HepG2 (cell line): ENCODE data around the gene C2orf74. TPM values are rescaled to one million over a fixed set of nuclear protein-coding genes. Genes with fewer than 3 reads are reported as not detected.

Experiments
- HOXD1 ChIP-seq: sonication (generic); formaldehyde crosslinking; IDR thresholded peaks from 2 replicates; pipeline ENCODE4 v1.5.0; 2020; ENCODE audit warnings: missing genetic modification reagents
- KDM1A ChIP-seq: IDR thresholded peaks from 2 replicates; pipeline ENCODE4 v1.6.1; 2016; ENCODE audit warnings: missing compliant biosample characterization
- MAZ ChIP-seq, 2 experiments: sonication (generic) in 1 of 2; formaldehyde crosslinking in 1 of 2; IDR thresholded peaks; 2 replicates each; pipeline versions ENCODE4 v1.5.0 to v1.6.1; 2012 to 2020; ENCODE audit warnings: low read depth in 2 of 2, mild to moderate bottlenecking in 2 of 2, borderline replicate concordance in 1 of 2, improper control_type of control experiment in 1 of 2, low read length in 1 of 2, missing genetic modification reagents in 1 of 2, moderate library complexity in 1 of 2
- MEIS2 ChIP-seq: sonication (generic); formaldehyde crosslinking; IDR thresholded peaks from 2 replicates; pipeline ENCODE4 v1.9.0; 2021; ENCODE audit warnings: mild to moderate bottlenecking, missing genetic modification reagents
- MTF2 ChIP-seq: sonication (generic); formaldehyde crosslinking; IDR thresholded peaks from 2 replicates; pipeline ENCODE4 v1.5.0; 2020; ENCODE audit warnings: missing genetic modification reagents, borderline replicate concordance
- NAIF1 ChIP-seq: sonication (generic); formaldehyde crosslinking; IDR thresholded peaks from 2 replicates; pipeline ENCODE4 v1.5.0; 2020; ENCODE audit warnings: mild to moderate bottlenecking, missing genetic modification reagents, borderline replicate concordance
- RELA ChIP-seq: sonication (generic); formaldehyde crosslinking; IDR thresholded peaks from 2 replicates; pipeline ENCODE4 v1.4.0; 2020; ENCODE audit warnings: missing genetic modification reagents
- SMC3 ChIP-seq: IDR thresholded peaks from 2 replicates; pipeline ENCODE4 v1.6.1; 2011; ENCODE audit warnings: low read length, improper control_type of control experiment
- SP1 ChIP-seq, 2 experiments: fragments of 450-650 bp in 1 of 2; sonication (generic) in 1 of 2; formaldehyde crosslinking in 1 of 2; IDR thresholded peaks; 2 replicates each; pipeline versions ENCODE4 v1.4.0 to v1.6.1; 2016 to 2020; ENCODE audit warnings: missing genetic modification reagents in 1 of 2
- TCF12 ChIP-seq, 2 experiments: fragments of 450-650 bp in 1 of 2; sonication (generic) in 1 of 2; formaldehyde crosslinking in 1 of 2; IDR thresholded peaks; 2 replicates each; pipeline versions ENCODE4 v1.6.1 to v1.8.0; 2017 to 2022; ENCODE audit warnings: antibody characterized with exemption in 1 of 2, mild to moderate bottlenecking in 1 of 2, missing genetic modification reagents in 1 of 2, moderate library complexity in 1 of 2
- TMF1 ChIP-seq: sonication (generic); formaldehyde crosslinking; IDR thresholded peaks from 2 replicates; pipeline ENCODE4 v1.8.1; 2022; ENCODE audit warnings: low read depth, missing genetic modification reagents
- TP53 ChIP-seq: sonication (generic); formaldehyde crosslinking; conservative IDR thresholded peaks from 2 replicates; pipeline ENCODE4 v1.4.0; 2020; ENCODE audit warnings: missing genetic modification reagents
- ZBTB7A ChIP-seq: sonication (generic); formaldehyde crosslinking; IDR thresholded peaks from 2 replicates; pipeline ENCODE4 v1.8.0; 2022; ENCODE audit warnings: mild to moderate bottlenecking, missing genetic modification reagents
- ZBTB8A ChIP-seq: sonication (generic); formaldehyde crosslinking; IDR thresholded peaks from 2 replicates; pipeline ENCODE4 v1.4.0; 2020; ENCODE audit warnings: mild to moderate bottlenecking, low read depth, missing genetic modification reagents, borderline replicate concordance
- ZFP82 ChIP-seq: sonication (generic); formaldehyde crosslinking; IDR thresholded peaks from 2 replicates; pipeline ENCODE4 v1.5.1; 2020; ENCODE audit warnings: mild to moderate bottlenecking, missing genetic modification reagents, borderline replicate concordance
- ZNF225 ChIP-seq: sonication (generic); formaldehyde crosslinking; IDR thresholded peaks from 2 replicates; pipeline ENCODE4 v1.4.0; 2020; ENCODE audit warnings: mild to moderate bottlenecking, missing genetic modification reagents
- ZNF282 ChIP-seq: fragments of 450-650 bp; IDR thresholded peaks from 2 replicates; pipeline ENCODE4 v1.6.1; 2018; ENCODE audit not compliant: partially characterized antibody
- ZNF337 ChIP-seq: sonication (generic); formaldehyde crosslinking; IDR thresholded peaks from 2 replicates; pipeline ENCODE4 v1.5.1; 2020; ENCODE audit warnings: missing genetic modification reagents, low read depth, mild to moderate bottlenecking, borderline replicate concordance
- ZNF558 ChIP-seq: sonication (generic); formaldehyde crosslinking; IDR thresholded peaks from 2 replicates; pipeline ENCODE4 v1.9.0; 2022; ENCODE audit warnings: mild to moderate bottlenecking, missing genetic modification reagents, borderline replicate concordance
- ZNF816 ChIP-seq: sonication (generic); formaldehyde crosslinking; IDR thresholded peaks from 2 replicates; pipeline ENCODE4 v1.8.0; 2022; ENCODE audit warnings: missing genetic modification reagents, mild to moderate bottlenecking, borderline replicate concordance
- ZNF850 ChIP-seq: sonication (generic); formaldehyde crosslinking; conservative IDR thresholded peaks from 2 replicates; pipeline ENCODE4 v1.9.0; 2021; ENCODE audit warnings: mild to moderate bottlenecking, missing genetic modification reagents
- polyA plus RNA-seq, 8 experiments: library from polyadenylated mRNA; depleted of rRNA in 3 of 8; stranded (reverse) in 7 of 8; unstranded in 1 of 8; fragments of >200 nt; fragmentation: Illumina TruSeq in 4 of 8; extraction: Trizol in 4 of 8; gene quantifications; 2 replicates each; pipeline versions ENCODE4 v1.2.1 to v1.2.3, GENCODE V29; 2011 to 2016; ENCODE audit warnings: low read depth in 4 of 8, missing spikeins in 1 of 8, mixed read lengths in 1 of 8; ENCODE audit not compliant: insufficient read depth in 1 of 8
- total RNA-seq, 5 experiments: library from RNA; depleted of rRNA; stranded (reverse); fragments of >200 nt; fragmentation: Illumina TruSeq; extraction: Trizol; gene quantifications; 2 replicates each; pipeline ENCODE4 v1.2.3, GENCODE V29; 2016; ENCODE audit warnings: low read depth in 1 of 5
- TF ChIP-seq, protein P1 (sequence below): sonication (generic); formaldehyde crosslinking; IDR thresholded peaks from 2 replicates; pipeline ENCODE4 v1.4.0; 2020; ENCODE audit warnings: missing genetic modification reagents
- TF ChIP-seq, protein P2 (sequence below): sonication (generic); formaldehyde crosslinking; IDR thresholded peaks from 2 replicates; pipeline ENCODE4 v1.5.0; 2020; ENCODE audit warnings: missing genetic modification reagents, mild to moderate bottlenecking, borderline replicate concordance
- TF ChIP-seq, protein P3 (sequence below): sonication (generic); formaldehyde crosslinking; IDR thresholded peaks from 2 replicates; pipeline ENCODE4 v1.4.0; 2020; ENCODE audit warnings: missing genetic modification reagents

C2orf74 gene
- total and polyA plus RNA-seq, 2 of the 13 experiments (the other 11 are each of a cell fraction or from before 2014, with no cell fraction given) = 10.6 to 13.8 TPM

DNA sequence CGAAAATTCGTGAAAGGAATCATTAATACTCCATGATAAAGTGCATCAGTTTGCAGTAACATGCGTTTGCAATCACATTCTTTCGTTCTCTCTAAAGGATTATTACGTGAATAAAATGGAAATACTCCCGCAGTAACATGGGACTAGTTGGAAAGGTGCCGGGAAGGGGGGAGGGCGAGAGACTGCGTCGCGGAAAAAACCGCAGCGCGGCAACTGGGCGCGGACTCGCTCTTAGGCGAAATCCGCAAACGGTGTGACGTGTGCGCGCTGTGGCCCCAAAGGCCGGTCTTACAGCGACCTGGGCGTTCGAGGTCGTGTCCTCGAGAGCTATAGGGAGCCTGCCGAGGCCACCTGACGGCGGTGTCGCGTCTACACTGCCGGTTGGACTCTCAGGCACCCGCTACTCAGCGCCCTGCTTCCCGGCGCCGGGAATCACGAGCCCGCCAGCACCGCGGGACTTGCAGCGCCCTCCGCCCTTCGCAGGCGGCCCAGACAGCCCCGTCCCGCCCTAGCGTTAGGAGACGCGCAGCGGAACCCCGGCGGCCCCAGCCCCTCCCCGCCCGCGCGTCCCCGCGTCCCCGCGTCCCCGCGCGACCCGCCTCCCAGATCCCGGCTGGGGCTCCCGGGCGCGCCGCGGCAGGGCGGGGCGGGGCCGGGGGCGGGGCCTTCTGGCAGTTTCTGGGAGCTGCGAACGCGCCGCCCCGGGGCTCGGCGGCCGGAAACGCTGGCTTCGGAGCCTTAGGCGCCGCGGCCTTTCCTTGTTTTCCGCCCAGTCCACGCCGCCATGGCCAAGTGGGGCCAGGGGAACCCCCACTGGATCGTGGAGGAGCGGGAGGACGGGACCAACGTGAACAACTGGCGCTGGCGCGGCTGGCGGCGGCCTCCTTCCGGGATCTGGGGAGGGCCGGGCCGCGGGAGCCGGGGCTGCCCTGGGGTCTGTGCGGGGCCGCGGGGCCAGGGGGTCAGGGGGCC is 15.1 kb downstream of the C2orf74 start (continued):
- TF ChIP-seq TP53 (CRISPR knock-in tag) (no peak), TCF12 (IDR thresholded peaks at IDR 0.05) (no peak), TCF12 (CRISPR knock-in tag; IDR thresholded peaks at IDR 0.05) (peak; percentile 90), RELA (CRISPR knock-in tag) (no peak), ZNF337 (CRISPR knock-in tag) (no peak; the same call in 1 of the 2 replicates), ZBTB7A (CRISPR knock-in tag) (0 out of 2 replicates have a peak, but pooled peaks have one; percentile 74), SP1 (IDR thresholded peaks at IDR 0.05) (no peak), SP1 (CRISPR knock-in tag; IDR thresholded peaks at IDR 0.05) (peak; percentile 43; the same call in 1 of the 2 replicates), HOXD1 (CRISPR knock-in tag) (peak; percentile 66; the same call in 1 of the 2 replicates), MEIS2 (CRISPR knock-in tag) (peak; percentile 61), SMC3 (no peak; the same call in 1 of the 2 replicates), MTF2 (CRISPR knock-in tag) (0 out of 2 replicates have a peak, but pooled peaks have one; percentile 77), ZNF225 (CRISPR knock-in tag) (no peak), ZNF558 (peak; percentile 79; the same call in 1 of the 2 replicates), NAIF1 (peak; percentile 96), ZFP82 (CRISPR knock-in tag) (peak; percentile 18; the same call in 1 of the 2 replicates), ZBTB8A (CRISPR knock-in tag) (peak; percentile 86), TMF1 (CRISPR knock-in tag) (peak; percentile 93), ZNF282 (no peak), ZNF850 (CRISPR knock-in tag) (no peak), ZNF816 (CRISPR knock-in tag) (no peak; the same call in 1 of the 2 replicates), MAZ (IDR thresholded peaks at IDR 0.05; ENCODE audit: borderline replicate concordance, low read depth, low read length) (peak; percentile 90), MAZ (CRISPR knock-in tag; IDR thresholded peaks at IDR 0.05; ENCODE audit: low read depth) (peak; percentile 94), KDM1A (CRISPR knock-in tag) (peak; percentile 64; the same call in 1 of the 2 replicates)
- TF ChIP-seq, protein P1, sequence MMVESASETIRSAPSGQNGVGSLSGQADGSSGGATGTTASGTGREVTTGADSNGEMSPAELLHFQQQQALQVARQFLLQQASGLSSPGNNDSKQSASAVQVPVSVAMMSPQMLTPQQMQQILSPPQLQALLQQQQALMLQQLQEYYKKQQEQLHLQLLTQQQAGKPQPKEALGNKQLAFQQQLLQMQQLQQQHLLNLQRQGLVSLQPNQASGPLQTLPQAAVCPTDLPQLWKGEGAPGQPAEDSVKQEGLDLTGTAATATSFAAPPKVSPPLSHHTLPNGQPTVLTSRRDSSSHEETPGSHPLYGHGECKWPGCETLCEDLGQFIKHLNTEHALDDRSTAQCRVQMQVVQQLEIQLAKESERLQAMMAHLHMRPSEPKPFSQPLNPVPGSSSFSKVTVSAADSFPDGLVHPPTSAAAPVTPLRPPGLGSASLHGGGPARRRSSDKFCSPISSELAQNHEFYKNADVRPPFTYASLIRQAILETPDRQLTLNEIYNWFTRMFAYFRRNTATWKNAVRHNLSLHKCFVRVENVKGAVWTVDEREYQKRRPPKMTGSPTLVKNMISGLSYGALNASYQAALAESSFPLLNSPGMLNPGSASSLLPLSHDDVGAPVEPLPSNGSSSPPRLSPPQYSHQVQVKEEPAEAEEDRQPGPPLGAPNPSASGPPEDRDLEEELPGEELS (CRISPR knock-in tag) = 0 out of 2 replicates have a peak, but pooled peaks have one; percentile 20
- TF ChIP-seq, protein P2, sequence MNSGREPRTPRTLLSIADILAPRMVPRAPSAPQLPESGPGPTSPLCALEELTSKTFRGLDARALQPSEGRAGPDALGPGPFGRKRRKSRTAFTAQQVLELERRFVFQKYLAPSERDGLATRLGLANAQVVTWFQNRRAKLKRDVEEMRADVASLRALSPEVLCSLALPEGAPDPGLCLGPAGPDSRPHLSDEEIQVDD (CRISPR knock-in tag) = peak; percentile 83; the same call in 1 of the 2 replicates
- TF ChIP-seq, protein P3, sequence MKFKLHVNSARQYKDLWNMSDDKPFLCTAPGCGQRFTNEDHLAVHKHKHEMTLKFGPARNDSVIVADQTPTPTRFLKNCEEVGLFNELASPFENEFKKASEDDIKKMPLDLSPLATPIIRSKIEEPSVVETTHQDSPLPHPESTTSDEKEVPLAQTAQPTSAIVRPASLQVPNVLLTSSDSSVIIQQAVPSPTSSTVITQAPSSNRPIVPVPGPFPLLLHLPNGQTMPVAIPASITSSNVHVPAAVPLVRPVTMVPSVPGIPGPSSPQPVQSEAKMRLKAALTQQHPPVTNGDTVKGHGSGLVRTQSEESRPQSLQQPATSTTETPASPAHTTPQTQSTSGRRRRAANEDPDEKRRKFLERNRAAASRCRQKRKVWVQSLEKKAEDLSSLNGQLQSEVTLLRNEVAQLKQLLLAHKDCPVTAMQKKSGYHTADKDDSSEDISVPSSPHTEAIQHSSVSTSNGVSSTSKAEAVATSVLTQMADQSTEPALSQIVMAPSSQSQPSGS = peak; percentile 86; the same call in 1 of the 2 replicates
